Measurements from ENCODE around the gene ATXN7.
A peak's percentile ranks its signal among the peaks of the same experiment; 100 is the strongest.

ATXN7 gene

DNA sequence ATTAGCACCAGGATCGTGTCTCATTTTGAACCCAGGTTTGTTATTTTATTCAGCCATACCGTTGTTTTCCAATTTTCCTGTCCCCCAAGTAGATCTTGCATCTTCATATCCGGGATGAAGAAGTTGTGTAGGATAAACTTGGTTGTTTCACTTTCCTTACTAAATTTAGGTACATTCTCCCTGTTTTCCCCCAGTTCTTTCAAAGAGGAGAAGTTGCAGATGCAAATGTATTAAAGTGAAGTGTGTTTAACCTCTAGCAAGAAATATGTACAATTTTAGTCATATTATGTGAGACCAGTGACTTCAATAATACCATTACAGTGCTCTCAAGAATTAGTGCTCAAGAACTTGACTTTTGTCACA is 1.3 kb downstream of the ATXN7 start:
- Histone ChIP-seq H3K36me3 (ENCODE audit: control insufficient read depth, insufficient read depth, low read length) (no peaks in the 10 kb centered on the region), H3K9me3 (ENCODE audit: control insufficient read depth, insufficient read depth, low read length) (no peaks in the 10 kb centered on the region), H3K27me3 (ENCODE audit: control insufficient read depth, insufficient read depth, low read length) (no peaks in the 10 kb centered on the region), H3K4me3 (ENCODE audit: low read depth, low read length) (peak overlapping the region; percentile 70), H3K4me1 (ENCODE audit: control insufficient read depth, insufficient read depth, low read length) (peaks cover 6% of the 10 kb centered on the region), H3K9ac (ENCODE audit: low read depth, low read length) (peak overlapping the region; percentile 42)

DNA sequence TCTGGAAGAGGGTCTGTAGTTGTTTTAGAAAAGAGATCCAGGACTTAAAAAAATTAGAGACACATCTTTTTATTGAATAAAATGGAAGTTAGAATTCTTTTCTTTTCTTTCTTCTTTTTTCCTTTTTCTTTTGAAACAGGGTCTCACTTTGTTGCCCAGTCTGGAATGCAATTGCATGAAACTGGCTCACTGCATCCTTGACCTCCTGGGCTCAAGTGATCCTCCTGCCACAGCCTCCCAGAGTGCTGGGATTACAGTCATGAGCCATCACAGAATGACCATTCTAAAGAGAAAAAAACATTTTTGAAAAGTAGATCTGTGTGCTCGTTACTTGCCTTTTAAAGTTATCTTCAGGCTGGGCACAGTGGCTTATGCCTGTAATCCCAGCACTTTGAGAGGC is 3.6 kb downstream of the ATXN7 start:
- Histone ChIP-seq H3K4me1 (ENCODE audit: control insufficient read depth, insufficient read depth, low read length) (peaks cover 3% of the 10 kb centered on the region), H3K27me3 (ENCODE audit: control insufficient read depth, insufficient read depth, low read length) (no peaks in the 10 kb centered on the region), H3K9me3 (ENCODE audit: control insufficient read depth, insufficient read depth, low read length) (no peaks in the 10 kb centered on the region), H3K9ac (ENCODE audit: low read depth, low read length) (no peak overlapping the region), H3K36me3 (ENCODE audit: control insufficient read depth, insufficient read depth, low read length) (no peaks in the 10 kb centered on the region), H3K4me3 (ENCODE audit: low read depth, low read length) (no peak overlapping the region)

DNA sequence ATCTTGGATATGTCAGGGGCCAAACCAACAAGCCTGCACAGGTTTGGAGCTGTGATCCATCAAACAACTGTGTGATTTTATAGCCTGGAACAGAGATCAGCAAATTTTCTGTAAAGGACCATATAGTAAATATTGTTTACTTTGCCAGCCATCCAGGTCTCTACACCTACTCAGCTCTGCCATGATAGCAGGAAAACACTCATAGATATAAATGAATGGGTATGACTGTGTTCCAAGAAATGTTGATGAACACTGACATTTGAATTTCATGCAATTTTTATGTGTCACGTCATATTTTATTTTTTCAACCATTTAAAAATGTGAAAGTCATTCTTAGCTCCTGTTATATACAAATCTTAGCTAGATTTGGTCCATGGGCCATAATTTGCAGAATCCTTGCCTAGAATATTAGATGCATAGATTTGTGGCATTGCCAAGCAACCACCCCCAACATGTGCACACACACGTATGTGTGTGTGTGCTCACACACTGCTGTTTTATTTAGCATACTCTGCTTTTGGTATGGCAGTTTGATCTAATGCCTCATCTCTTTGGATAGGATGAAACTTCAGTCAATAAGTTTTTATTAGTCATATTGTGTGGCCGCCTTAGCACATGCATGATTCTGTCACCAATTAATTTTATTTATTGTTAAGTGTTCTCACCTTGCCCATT is 6.4 kb downstream of the ATXN7 start:
- Histone ChIP-seq H3K27me3 (ENCODE audit: control insufficient read depth, insufficient read depth, low read length) (no peaks in the 10 kb centered on the region), H3K9ac (ENCODE audit: low read depth, low read length) (no peak overlapping the region), H3K4me3 (ENCODE audit: low read depth, low read length) (no peak overlapping the region), H3K9me3 (ENCODE audit: control insufficient read depth, insufficient read depth, low read length) (no peaks in the 10 kb centered on the region), H3K4me1 (ENCODE audit: control insufficient read depth, insufficient read depth, low read length) (peaks cover 3% of the 10 kb centered on the region), H3K36me3 (ENCODE audit: control insufficient read depth, insufficient read depth, low read length) (no peaks in the 10 kb centered on the region)

DNA sequence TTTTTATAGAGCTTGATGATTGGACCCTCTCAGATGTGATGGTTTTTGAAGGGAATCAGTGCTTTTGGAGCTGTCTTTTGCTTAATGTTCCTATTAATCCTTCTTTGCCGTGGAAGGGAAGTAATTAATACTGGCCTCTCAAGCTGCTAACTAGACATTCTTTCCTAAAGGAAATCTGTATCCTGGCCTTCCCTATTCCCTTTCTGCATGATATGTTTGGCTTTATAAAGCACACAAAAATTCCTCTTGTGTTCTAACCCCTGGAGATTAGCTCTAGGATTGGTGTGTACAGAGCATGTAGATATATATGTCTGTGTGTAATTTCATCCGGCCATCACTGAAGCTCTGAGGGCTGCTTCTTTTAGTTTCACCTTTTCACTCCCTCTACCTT is 6.9 kb downstream of the ATXN7 start:
- H3K4me3 ChIP-seq (ENCODE audit: low read depth, low read length): no peak overlapping the region
- H3K27me3 ChIP-seq (ENCODE audit: control insufficient read depth, insufficient read depth, low read length): no peaks in the 10 kb centered on the region
- H3K4me1 ChIP-seq (ENCODE audit: control insufficient read depth, insufficient read depth, low read length): peaks cover 3% of the 10 kb centered on the region
- H3K9ac ChIP-seq (ENCODE audit: low read depth, low read length): no peak overlapping the region
- no peaks in the 10 kb centered on the region for H3K9me3 ChIP-seq (ENCODE audit: control insufficient read depth, insufficient read depth, low read length)
- H3K36me3 ChIP-seq (ENCODE audit: control insufficient read depth, insufficient read depth, low read length): no peaks in the 10 kb centered on the region

DNA sequence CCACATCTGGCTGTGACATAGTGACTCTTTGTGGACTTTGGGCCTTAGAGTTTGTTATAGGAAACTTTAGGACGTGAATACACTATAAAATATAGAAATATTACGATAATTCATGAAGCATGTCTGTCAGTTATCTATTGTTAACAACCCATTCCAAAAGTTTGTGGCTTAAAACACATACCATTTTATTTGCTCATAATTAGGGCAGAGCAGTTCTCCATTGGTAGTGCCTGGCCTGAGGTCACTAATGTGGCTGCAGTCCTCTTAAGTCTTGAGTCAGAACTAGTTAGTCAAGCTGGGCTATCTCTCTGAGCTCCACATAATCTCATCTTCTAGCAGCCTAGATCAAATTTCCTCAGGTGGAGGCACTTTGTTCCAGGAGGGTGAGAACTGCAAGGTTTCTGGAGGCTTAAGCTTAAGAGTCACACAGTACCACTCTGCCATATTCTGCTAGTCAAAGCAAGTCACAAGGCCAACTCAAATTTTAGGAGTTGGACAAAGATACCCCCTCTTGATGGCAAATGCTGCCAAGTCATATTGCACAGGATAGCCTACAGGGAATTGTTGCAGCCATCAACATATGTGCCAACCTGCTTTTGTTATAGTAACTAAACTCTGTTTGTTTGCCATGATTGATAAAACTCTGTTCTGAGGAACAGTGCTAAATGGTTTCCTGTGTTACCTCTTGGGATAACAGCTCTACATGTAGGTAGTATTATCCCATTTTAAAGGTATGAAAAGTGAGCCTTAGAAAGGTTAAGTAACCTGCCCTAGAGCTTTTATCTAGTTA is 8.7 kb downstream of the ATXN7 start:
- no peaks in the 10 kb centered on the region for H3K9me3 ChIP-seq (ENCODE audit: control insufficient read depth, insufficient read depth, low read length)
- no peak overlapping the region for H3K9ac ChIP-seq (ENCODE audit: low read depth, low read length)
- H3K4me3 ChIP-seq (ENCODE audit: low read depth, low read length): no peak overlapping the region
- peaks cover 3% of the 10 kb centered on the region for H3K4me1 ChIP-seq (ENCODE audit: control insufficient read depth, insufficient read depth, low read length)
- H3K36me3 ChIP-seq (ENCODE audit: control insufficient read depth, insufficient read depth, low read length): no peaks in the 10 kb centered on the region
- no peaks in the 10 kb centered on the region for H3K27me3 ChIP-seq (ENCODE audit: control insufficient read depth, insufficient read depth, low read length)

DNA sequence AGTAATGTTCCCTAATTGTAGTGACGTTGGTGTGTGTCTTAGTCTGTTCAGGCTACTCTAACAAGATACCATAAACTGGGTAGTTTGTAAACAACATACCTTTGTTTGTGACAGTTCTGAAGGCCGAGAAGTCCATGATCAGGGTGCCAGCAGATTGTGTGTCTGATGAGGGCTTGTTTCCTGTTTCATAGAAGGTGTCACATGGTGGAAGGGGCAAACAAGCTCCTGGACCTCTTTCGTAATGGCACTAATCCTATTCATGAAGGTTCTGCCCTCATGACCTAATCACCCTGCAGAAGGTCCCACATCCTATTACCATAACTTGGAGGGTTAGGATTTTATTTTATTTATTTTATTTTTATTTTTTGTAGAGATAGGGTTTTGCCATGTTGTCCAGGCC is 11.1 kb downstream of the ATXN7 start:
- Histone ChIP-seq H3K4me3 (ENCODE audit: low read depth, low read length) (no peak overlapping the region), H3K27me3 (ENCODE audit: control insufficient read depth, insufficient read depth, low read length) (no peaks in the 10 kb centered on the region), H3K4me1 (ENCODE audit: control insufficient read depth, insufficient read depth, low read length) (peaks cover 8% of the 10 kb centered on the region), H3K9ac (ENCODE audit: low read depth, low read length) (no peak overlapping the region), H3K9me3 (ENCODE audit: control insufficient read depth, insufficient read depth, low read length) (no peaks in the 10 kb centered on the region), H3K36me3 (ENCODE audit: control insufficient read depth, insufficient read depth, low read length) (no peaks in the 10 kb centered on the region)

DNA sequence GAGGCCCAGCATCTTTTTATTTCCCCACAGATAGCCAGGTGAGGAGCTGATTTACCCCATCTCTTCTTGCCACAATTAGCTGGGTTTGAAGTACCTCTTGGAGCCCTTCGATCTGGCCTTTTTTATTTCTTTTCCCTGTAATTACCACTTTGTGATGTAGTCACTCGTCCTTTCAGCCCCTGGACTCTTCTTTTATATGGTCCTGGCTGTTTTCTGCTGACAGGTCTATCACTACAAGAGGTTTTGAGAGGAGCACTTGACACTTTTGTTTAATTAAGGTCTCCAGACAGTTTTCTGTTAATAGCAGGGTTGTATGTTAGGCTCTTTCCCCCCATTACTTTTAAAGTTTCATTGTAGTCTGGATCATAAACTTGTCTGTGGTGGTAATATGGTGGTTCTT is 11.8 kb downstream of the ATXN7 start:
- Histone ChIP-seq H3K9ac (ENCODE audit: low read depth, low read length) (peak overlapping the region; percentile 10), H3K4me3 (ENCODE audit: low read depth, low read length) (no peak overlapping the region), H3K9me3 (ENCODE audit: control insufficient read depth, insufficient read depth, low read length) (no peaks in the 10 kb centered on the region), H3K27me3 (ENCODE audit: control insufficient read depth, insufficient read depth, low read length) (no peaks in the 10 kb centered on the region), H3K4me1 (ENCODE audit: control insufficient read depth, insufficient read depth, low read length) (peaks cover 8% of the 10 kb centered on the region), H3K36me3 (ENCODE audit: control insufficient read depth, insufficient read depth, low read length) (no peaks in the 10 kb centered on the region)

DNA sequence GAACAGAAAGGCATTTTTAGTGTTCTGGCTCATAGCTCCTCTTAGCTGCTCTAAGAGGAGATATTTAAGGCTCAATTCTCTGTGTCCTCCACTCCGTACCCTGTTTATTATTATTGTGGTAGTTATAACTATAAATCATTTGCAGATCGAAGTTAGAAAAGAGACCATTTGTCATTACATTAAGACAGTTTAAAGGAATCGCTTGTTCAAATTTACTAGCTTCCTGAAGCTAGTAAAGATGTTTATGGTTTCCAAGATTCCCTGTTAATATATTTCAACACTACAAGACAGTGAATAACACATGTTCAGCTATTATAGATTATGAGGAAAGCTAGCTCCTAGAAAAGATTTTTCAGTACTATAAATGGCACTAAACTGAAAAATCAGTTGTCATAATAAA is 12.6 kb downstream of the ATXN7 start:
- Histone ChIP-seq H3K4me1 (ENCODE audit: control insufficient read depth, insufficient read depth, low read length) (peaks cover 4% of the 10 kb centered on the region), H3K9me3 (ENCODE audit: control insufficient read depth, insufficient read depth, low read length) (no peaks in the 10 kb centered on the region), H3K4me3 (ENCODE audit: low read depth, low read length) (no peak overlapping the region), H3K9ac (ENCODE audit: low read depth, low read length) (no peak overlapping the region), H3K36me3 (ENCODE audit: control insufficient read depth, insufficient read depth, low read length) (no peaks in the 10 kb centered on the region), H3K27me3 (ENCODE audit: control insufficient read depth, insufficient read depth, low read length) (no peaks in the 10 kb centered on the region)

DNA sequence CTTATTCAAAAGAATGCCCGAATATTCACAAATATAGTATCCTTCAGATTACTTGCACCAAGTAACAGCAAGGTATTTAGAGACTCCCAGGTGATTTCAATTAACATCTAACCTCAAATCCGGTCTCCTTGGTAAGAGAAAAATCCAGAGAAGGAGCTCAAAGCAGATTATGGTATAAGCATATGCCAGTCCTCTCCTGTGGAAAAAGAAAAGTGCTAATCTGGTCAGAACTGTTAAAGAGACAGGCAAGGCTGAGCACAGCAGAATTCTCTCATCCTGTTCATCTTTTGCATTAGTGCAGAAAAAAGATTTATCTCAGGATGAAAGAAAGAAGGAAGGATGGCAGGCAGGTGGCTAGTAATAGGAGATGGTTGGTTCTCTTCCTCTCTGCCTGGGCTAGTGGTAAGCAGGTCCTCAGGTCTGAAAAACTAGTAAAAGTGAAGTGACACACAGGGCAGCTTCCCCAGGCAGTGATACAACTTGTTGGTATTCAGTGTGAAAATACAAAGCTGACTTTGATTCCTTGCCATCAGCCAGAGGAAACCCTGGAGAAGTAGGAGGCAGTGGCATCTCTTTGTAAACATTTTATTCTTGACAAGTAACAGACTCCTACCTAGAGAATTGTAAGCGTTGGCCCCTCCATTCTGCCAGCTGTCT is 14.2 kb downstream of the ATXN7 start:
- no peak overlapping the region for H3K4me3 ChIP-seq (ENCODE audit: low read depth, low read length)

DNA sequence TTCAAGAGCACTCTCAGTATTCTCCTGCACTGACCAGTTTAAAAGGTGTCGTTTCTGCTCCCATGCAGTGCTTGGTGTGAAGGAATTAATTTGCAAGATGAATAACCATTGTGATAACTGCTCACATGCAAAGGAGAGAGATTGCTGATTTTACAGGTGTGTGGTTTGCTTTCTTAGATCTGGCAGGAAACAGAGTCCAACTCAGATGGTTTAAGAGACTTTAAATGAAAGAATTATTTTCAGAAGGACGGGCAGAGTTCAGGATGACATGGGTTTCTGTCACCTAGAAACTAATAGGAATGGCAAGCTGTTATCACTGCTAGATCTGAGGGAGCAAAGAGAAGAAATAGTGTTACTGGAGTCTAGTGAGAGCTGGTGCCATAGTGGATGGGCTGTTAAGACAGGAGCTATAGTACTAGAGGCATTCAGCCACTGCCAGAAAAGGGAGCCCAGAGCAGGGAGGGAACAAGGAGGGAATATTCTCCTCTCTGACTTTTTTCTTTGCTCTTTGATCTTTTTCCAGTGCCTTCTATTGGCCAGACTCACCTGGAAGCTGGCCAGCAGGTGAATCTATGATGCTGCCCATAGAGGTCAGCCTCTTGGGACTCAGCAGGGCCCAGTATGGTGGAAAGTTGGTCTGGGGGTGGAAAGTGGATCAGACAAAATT is 14.9 kb downstream of the ATXN7 start:
- H3K27me3 ChIP-seq (ENCODE audit: control insufficient read depth, insufficient read depth, low read length): no peaks in the 10 kb centered on the region
- H3K9me3 ChIP-seq (ENCODE audit: control insufficient read depth, insufficient read depth, low read length): no peaks in the 10 kb centered on the region
- peaks cover 4% of the 10 kb centered on the region for H3K4me1 ChIP-seq (ENCODE audit: control insufficient read depth, insufficient read depth, low read length)
- no peak overlapping the region for H3K4me3 ChIP-seq (ENCODE audit: low read depth, low read length)
- no peak overlapping the region for H3K9ac ChIP-seq (ENCODE audit: low read depth, low read length)
- no peaks in the 10 kb centered on the region for H3K36me3 ChIP-seq (ENCODE audit: control insufficient read depth, insufficient read depth, low read length)

More for the DNA sequence above, 14.2 kb downstream of the ATXN7 start:
- peaks cover 4% of the 10 kb centered on the region for H3K4me1 ChIP-seq (ENCODE audit: control insufficient read depth, insufficient read depth, low read length)
- H3K36me3 ChIP-seq (ENCODE audit: control insufficient read depth, insufficient read depth, low read length): no peaks in the 10 kb centered on the region
- peak overlapping the region; percentile 28 for H3K9ac ChIP-seq (ENCODE audit: low read depth, low read length)
- no peaks in the 10 kb centered on the region for H3K27me3 ChIP-seq (ENCODE audit: control insufficient read depth, insufficient read depth, low read length)
- H3K9me3 ChIP-seq (ENCODE audit: control insufficient read depth, insufficient read depth, low read length): no peaks in the 10 kb centered on the region

DNA sequence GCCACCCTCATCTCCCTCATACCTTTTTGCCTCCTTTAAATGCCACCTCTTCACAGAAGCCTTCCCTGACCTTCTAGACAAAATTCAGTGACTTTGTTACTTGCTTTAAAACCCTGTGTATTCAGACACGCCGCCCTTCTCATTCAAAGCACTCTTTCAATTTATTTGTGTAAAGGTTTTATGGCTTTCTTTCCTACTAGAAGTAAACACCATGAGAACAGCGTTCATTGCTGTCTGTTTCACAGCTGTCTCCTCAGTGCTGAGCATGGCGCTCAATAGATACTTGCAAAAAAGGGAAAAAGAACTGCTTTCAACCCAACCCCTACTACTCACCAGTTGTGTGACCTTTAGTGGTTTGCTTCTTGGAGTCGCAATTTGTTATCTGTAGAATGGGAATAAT is 17.0 kb downstream of the ATXN7 start:
- H3K4me3 ChIP-seq (ENCODE audit: low read depth, low read length): no peak overlapping the region
- H3K36me3 ChIP-seq (ENCODE audit: control insufficient read depth, insufficient read depth, low read length): no peaks in the 10 kb centered on the region
- H3K9ac ChIP-seq (ENCODE audit: low read depth, low read length): no peak overlapping the region
- peaks cover 4% of the 10 kb centered on the region for H3K4me1 ChIP-seq (ENCODE audit: control insufficient read depth, insufficient read depth, low read length)
- no peaks in the 10 kb centered on the region for H3K9me3 ChIP-seq (ENCODE audit: control insufficient read depth, insufficient read depth, low read length)
- no peaks in the 10 kb centered on the region for H3K27me3 ChIP-seq (ENCODE audit: control insufficient read depth, insufficient read depth, low read length)

All from iPS-15b (cell line).